Activated T-cell treated with anti-CD3 and anti-CD28 coated beads, Interleukin-2, amount 50 U/mL, for 48 hours (primary cell): ENCODE results near the gene TBC1D17.

Source experiments
- DNase-seq, 2 experiments: peaks; one replicate each; pipeline ENCODE4 v3.0.0-alpha.2; 2020

TBC1D17 gene

GRCh38 chr19:49861541-49862378 is 15.7 kb upstream of the TBC1D17 start:
- DNase-seq, result no peak

DNA sequence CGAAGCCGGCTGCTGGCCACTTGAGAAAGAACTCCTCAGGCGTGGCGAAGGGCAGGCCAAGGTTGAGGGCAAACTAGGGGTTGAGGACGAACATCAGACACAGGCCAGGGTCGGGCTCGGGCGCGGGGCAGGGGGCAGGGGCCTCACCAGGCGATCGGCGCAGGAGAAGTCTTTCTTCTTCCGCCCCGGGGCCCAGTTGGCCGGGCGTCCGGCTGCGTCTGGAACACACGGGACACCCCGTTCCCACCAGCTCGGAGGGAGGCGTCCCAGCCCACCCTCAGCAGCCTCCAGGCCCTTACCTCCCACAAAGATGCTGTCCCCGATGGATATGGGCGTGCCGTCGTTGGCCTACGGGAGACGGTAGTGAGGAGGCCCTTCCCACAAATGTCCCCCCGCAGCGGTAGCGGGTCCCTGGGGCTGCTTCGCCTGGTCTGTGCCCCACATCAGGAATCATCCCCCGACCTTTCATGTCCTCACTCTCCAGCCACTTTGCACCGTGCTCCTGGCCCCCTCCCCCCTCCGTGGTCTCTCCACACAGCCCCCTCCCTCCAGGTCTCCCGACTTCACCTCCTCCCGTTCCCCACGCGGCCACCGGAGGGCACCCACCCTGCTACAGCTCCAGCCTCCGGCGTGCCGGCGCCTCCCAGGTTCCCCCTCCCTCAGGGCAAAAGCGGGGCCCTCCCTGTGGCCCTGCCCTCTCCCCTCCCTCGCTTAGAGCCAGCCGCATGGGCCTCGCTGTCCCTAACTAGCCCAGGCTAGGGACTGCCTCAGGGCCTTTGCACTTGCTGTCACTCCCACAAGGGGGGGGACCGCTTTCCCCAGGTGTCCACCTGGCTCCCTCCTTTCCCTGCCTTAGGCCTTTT is 14.9 kb upstream of the TBC1D17 start:
- DNase-seq, result peak; percentile 38 to 52

DNA sequence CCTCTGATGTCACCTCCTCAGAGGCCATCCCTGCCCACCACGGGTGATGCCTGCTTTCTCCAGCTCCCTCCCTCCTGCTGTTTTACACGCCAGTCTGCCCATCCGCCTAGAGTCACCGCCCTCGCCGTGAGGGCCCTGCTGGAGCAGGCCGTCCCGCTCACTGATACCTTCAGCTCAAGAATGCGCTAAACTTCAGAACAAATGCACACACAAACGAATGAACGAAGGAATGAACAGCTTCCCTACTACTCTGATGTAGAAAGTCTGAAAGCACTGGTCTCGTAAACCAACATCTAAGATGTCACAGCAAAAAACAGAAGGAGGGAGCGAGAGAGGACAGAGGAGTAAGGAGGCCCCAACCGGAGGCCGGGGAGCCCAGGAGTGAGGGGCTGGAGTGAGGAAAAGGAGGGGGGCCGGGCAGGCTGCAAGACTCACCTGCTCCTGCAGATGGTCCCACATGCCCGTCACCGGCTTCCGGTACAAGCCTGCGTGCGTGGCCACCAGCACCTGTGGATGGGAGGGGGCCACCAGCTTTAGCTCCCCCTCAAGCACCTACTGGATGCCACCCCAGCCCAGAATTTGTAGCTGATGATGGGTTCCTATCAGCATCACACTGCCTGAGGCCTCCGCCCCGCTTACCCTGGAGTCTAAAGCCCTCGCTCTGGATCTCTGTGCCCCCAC is 14.1 kb upstream of the TBC1D17 start:
- no peak for DNase-seq

- no peak for DNase-seq
Observed at GRCh38 chr19:49863935-49864320, 13.6 kb upstream of the TBC1D17 start.

DNA sequence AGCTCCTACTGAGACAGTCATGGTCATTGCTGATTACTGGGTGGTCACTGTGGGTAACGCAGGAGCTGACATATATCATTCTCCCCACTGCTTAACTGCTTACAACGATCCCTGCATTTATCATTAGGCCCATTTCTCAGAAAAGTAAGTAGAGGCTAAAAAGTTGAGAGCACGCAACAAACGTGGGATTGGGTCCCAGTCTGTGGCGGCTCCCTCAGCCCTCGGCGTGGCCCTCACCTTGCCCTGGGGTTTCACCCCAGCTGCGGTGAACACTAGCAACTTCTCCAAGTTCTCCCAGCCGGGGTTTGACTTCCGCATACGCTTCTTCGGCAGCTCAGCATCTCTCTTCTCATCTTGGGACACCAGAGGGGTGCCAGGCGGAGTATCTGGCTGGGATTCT is 12.6 kb upstream of the TBC1D17 start:
- DNase-seq, result no peak

DNA sequence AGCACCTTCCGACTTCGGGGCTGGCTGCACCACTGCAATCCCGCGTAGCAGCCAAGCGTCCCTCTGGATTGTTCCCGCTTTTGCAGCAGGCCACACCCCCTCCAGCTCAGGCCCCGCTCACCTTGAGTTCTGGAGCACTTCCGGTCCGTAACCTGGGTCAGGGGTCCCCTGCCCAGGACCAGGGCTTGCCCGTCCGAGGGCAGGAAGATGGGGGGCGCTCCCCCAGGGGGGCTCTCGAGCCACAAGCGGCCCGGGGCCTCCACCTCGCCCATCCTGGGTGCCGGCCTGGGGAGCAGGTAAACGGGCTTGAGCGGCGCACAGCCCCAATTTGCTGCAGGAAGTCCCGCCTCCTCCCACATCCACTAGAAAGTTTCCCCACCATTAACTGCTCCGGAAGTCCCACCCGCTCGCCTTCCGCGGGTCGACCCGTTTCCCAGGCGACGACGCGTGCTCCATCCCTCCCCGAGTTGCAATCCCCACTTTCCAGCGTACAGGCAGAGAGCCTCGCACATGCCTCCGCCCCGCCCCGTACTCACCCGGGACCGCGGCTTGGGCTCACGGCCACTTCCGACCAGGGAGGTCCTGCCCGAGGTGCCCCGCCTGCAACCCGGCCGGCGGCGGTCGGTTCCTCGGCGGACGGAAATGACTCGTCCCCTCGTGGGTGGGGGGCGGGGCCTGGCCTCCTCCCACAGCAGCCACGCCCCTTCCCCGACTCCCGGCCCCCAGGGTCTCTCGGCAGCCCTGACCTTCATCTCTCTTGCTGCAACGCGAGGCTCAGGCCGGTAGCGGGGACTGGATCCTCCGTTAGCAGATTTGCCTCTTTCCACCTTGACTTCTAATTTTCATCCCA is 10.3 kb upstream of the TBC1D17 start, which contains the start of gene PNKP:
PNKP (minus strand) TSS at position 644 of the 850 bp plus-strand sequence; CDS start at position 272, 372 bp downstream.
- DNase-seq, result peak; percentile 92 to 94

GRCh38 chr19:49869009-49869483 is 8.5 kb upstream of the TBC1D17 start:
- no peak for DNase-seq

DNA sequence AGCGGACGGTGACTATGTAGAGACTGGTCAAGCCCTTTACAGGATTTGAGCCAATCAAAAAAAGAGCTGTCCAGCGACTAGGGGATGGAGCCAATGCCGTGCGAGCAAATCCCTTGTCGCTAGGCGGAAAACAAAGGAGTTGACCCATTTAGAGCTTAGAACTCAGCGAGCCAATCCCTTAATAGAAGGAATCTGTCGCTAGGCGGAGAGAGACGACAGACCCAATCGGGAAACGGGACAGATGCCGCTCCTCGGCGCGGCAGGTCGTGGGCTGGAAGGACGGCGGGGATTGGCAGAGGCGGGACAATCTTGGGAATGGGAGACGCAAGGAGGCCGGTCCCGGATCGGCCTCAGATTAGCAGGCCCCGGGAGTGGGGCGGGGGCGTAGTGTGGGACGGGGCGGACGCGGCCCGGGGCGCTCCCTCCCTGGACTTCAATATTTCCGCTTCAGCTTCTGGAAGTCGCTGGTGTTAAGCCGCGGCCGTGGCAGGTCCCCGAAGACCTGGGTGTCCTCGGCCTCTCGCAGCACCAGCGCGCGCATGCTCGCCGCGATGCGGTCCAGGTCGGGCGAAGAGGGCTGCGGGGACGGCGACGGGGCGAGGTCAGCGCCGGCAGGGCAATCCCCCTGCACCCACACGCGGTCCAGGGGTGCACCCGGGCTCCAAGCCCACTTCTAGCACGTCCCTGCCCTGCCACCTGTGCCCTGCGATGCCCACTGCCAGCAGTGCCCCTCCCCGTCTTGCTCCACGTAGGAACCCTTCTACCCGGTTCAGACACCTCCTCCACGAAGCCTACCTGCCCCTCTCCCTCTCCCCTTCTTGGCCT is 7.8 kb upstream of the TBC1D17 start:
- DNase-seq, result peak; percentile 95 to 96

DNA sequence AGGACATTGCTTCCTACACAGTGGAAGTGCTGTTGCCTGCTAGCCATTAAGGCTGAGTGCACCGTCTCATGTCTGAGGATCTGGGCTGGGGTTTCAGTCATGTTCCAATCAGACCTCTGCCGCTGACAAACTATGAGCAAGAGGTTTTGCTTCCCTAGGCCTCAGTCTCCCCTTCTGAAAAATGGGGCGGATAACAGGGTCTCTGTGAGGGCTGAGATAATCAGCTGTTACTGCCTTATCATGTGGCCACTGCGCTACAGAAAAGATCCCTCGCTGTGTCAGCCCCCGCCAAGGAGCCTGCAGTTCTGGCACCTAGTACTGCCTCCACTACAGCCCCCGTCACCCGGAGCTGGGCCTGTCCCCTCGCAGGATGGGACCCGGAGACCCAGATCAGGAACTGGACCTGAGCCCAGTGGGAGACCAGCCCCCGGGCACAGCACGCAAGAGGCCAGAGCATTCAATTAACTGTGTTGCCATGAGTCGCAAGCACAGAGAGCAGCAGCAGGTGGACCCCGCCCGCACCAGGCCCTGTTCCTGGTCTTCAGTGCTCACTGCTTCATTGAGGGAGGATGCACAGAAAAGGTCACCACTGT is 7.1 kb upstream of the TBC1D17 start:
- no peak for DNase-seq

DNA sequence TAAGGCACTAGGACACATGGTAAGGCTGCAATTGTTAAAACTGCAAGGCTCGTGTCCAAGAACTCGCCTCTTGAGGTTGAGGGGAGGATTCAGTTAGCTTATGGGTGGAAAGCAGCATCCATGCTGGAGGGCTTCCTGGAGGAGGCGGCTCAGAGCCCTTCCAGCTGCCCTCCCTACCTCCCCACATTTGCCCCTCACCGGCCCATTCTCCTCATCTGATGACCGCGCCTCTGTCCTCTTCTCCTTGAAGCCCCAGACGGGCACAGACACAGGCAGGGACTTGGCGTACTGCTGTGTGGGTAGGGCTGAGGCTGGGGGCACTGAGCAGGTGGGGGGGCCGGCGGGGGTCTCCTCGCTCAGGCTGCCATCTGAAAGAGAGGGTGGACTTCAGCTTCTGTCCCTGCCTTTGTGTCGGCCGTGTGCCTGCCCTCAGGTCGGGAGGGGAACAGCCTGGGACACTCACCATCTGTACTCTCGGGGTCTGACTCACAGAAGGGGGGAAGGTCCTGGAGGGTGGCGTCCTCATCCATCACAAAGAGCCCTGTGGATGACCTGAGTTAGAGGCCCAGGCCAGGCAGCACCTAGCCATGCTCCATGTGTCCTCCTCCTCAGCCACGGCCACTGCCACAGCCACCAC is 6.0 kb upstream of the TBC1D17 start:
- DNase-seq, result no peak

DNA sequence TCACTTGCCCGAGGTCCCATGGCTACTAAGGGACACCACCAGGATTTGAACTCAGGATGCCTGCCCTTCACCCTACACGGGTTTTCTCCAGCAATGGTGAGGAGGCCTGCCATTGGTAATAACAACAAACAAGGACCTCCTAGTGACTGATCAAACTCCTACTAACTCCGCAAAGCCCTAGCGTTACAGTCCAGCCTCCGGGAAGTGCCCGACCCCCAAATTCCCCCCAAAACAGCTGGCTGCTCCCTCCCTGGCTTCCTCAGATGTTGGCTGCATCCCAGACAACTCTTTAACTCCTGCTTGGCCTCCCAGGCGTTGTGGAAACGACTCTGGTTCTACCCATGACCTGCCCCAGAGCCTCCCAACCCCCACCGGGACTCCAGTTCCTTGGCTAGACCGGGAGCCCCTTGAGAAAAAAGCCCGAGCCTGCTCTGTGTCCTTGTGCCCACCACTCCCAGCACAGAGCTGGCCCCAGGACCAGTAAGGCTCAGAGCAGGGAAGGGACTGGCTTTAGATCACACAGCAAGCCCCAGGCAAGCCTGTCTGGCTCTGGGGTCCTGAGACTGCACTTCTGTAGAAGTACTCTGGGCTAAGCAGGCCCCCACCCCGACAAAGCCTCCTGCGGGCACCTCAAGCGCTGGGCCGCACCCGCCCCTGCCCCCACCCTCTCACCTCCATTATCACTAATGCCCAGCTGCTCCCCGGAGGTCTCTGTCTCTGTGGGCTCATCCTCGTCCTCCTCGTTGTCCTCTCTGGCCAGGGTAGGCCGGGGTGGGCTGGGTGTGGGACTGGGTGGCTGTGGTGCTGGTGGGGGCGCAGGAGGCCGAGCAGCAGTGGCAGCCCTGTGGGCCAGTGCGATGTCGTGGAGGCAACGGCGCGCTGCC is 5.0 kb upstream of the TBC1D17 start:
- DNase-seq, result no peak

- DNase-seq, result no peak
Observed at GRCh38 chr19:49873129-49873521, 4.4 kb upstream of the TBC1D17 start.

DNA sequence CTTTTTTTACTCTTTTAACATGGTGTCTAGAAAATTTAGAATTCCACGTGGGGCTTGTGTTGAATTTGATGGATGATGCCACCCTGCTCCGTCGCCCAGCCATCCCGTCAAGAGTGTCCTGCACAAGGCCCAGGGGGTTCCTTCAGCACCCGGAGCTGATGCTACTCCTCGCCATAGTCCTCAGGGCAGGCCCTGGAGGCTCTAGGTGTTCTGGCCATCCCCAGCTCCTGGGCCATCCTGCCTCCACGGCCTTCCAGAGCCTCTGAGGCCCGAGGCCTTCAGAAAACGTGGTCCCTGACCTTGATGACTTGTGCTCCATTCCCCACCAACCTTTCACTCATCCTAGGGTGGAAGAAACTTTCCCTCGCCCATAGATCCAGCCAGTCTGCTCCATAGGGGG is 3.7 kb upstream of the TBC1D17 start:
- DNase-seq, result no peak

DNA sequence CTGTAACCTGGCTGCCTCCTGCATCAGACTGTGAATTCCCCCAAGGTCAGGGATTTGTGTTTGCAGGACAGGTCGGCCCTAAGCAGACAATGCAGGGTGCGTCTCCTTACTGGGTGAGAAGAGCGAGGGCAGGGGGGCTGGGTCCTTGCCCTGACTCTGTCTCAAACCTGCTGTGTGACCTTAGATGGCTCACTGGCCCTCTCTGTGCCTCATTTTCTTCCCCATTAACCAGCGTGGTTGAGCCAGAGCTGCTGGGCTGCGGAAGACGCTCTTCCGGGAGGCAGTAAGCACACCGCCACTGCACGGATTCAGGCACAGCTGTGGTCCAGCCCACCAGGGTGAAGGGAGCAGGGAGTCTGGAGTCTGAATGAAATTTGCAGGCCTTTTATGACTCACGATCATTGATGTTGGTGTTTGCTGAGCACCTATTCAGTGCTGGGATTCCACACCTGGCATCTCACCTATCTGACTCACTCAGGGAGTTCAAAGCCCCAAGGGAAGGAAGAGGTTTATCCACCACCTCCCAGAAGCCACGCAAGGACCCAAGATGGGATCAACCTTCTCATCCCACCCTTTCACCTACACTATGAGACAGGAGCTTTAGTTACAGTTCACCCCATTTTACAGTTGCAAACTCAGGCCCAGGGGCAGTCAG is 2.9 kb upstream of the TBC1D17 start:
- DNase-seq, result no peak

- no peak for DNase-seq
Observed at GRCh38 chr19:49875177-49875576, 2.3 kb upstream of the TBC1D17 start.

GRCh38 chr19:49875857-49876421 is 1.6 kb upstream of the TBC1D17 start:
- peak; percentile 69 to 74 for DNase-seq

DNA sequence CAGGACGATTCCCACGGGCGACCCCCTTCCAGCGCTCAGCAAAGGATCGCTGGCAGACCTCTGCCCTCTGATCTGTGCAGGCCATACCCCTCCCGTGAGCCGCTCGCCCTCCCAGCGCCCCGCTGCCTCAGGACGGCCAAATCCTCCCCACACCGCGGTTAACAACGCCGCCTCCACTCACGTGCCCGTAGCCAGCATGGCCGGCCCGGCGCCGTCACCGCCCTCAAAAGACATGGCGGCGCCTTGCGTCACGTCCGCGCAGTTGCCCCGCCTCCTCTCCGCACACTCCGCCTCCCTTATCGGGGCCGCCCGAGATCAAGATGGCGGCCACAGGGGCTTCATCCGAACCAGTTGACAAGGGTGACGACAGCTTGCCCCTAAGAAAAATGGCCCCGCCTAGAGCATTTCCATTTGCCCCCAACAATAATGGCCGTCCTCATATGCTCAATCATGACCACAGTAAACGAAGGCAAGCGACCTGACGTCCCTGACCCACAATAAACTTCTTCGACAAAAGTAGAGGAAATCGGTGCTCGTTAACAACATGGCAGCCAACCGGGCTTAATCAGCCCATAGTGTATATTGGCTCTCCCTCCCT is 981 bp upstream of the TBC1D17 start:
- peak; percentile 99 for DNase-seq
